Cardiac fibroblast (primary cell): Measurements from ENCODE around the gene OPA1.

Experiments used
- DNase-seq, 2 donors: peaks; one replicate each; pipeline versions ENCODE4 v3.0.0 to v3.0.0-alpha.2; 2010; ENCODE audit warnings: low read depth in 2 of 2
- H3K4me3 ChIP-seq, 2 donors: replicated peaks in 1 of 2; 1 replicate in 1 of 2; 2 replicates in 1 of 2; pipeline ENCODE4 v1.5.1; 2011; ENCODE audit warnings: low read depth in 2 of 2, low read length in 2 of 2, mild to moderate bottlenecking in 2 of 2, moderate library complexity in 1 of 2
- TF ChIP-seq, protein P1 (sequence below): IDR thresholded peaks from one replicate; pipeline ENCODE4 v1.5.1; 2011; ENCODE audit warnings: low read depth, mild to moderate bottlenecking, low read length, inconsistent platforms

Gene OPA1

GRCh38 chr3:193710286-193711165, 117.5 kb downstream of the OPA1 start:
- TF ChIP-seq, protein P1, sequence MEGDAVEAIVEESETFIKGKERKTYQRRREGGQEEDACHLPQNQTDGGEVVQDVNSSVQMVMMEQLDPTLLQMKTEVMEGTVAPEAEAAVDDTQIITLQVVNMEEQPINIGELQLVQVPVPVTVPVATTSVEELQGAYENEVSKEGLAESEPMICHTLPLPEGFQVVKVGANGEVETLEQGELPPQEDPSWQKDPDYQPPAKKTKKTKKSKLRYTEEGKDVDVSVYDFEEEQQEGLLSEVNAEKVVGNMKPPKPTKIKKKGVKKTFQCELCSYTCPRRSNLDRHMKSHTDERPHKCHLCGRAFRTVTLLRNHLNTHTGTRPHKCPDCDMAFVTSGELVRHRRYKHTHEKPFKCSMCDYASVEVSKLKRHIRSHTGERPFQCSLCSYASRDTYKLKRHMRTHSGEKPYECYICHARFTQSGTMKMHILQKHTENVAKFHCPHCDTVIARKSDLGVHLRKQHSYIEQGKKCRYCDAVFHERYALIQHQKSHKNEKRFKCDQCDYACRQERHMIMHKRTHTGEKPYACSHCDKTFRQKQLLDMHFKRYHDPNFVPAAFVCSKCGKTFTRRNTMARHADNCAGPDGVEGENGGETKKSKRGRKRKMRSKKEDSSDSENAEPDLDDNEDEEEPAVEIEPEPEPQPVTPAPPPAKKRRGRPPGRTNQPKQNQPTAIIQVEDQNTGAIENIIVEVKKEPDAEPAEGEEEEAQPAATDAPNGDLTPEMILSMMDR = no peak
- no peak overlapping the region for H3K4me3 ChIP-seq
- no peak for DNase-seq

DNA sequence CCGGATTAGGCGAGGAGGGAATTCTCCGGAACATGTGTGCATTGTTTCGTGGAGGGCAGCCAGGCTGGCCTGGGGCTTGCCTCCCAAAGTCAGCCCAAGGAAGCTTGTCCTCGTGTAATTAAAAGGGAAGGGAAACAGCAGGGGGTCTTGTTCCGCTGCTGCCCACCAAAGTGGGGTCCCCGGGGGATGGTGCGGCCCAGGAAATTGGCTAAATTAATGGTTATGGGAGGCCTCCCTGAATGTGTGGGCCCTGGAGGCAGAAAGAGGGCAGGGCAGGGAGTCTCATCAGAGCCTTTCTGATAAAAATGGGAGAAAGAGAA, 118.1 kb downstream of the OPA1 start:
- DNase-seq = no peak
- TF ChIP-seq, protein P1 = no peak
- H3K4me3 ChIP-seq = no peak overlapping the region

GRCh38 chr3:193711523-193711963, 118.5 kb downstream of the OPA1 start:
- TF ChIP-seq, protein P1 = no peak
- no peak for DNase-seq
- H3K4me3 ChIP-seq = no peak overlapping the region

GRCh38 chr3:193711964-193712598, 119.1 kb downstream of the OPA1 start:
- H3K4me3 ChIP-seq = no peak overlapping the region
- DNase-seq = no peak
- TF ChIP-seq, protein P1 = no peak

DNA sequence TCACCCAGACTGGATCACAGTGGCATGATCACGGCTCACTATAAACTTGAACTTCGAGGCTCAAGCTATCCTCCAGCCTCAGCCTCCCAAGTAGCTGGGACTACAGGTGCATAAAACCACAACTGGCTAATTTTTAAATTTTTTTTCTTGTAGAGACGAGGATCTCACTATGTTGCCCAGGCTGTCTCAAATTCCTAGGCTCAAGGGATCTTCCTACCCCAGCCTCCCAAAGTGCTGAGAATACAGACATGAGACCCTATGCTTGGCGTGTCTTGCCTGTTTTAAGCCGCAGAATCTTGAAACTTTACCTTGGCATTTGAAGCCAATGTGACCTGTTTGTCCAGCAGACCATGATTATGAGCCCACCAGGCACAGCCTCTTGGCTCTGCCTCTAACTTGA, 119.9 kb downstream of the OPA1 start:
- DNase-seq = no peak
- TF ChIP-seq, protein P1 = no peak
- H3K4me3 ChIP-seq = no peak overlapping the region

DNA sequence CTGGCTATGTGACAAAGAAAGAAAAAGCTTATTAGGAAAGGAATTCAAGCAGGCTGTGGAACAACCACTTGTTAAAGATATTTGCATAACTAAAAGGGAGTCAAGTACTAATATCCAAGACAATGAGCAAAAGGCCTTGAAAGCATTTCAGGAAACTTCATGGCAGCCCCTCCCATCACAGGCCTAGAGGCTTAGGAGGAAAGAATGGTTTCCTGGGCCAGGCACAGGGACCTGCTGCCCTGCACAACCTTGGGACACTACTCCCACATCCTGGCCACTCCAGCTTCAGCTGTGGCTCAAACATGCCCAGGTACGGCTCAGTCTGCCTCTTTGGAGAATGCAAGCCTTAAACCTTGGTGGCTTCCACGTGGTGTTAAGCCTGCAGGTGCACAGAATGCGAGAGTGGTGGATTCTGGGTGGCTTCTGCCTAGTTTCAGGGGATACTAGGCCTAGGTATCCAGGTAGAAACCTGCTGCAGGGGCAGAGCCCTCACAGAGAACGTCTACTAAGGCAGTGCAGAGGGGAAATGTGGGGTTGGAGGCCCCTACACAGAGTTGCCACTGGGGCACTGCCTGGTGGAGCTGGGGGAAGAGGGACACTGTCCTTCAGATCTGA, 121.6 kb downstream of the OPA1 start:
- no peak for DNase-seq
- TF ChIP-seq, protein P1 = no peak

More for the DNA sequence above, 121.6 kb downstream of the OPA1 start:
- no peak overlapping the region for H3K4me3 ChIP-seq
